NCI-H2171 (cell line): ENCODE measurements around the gene HACL1.
"Not testable (repeated sequence)": the region's sequence is repeated elsewhere in the genome, so short reads cannot be mapped to it uniquely, and the experiment has no call there.

Source experiments
- DNase-seq: peaks from one replicate; lab custom pipeline; 2025; lab: John Stamatoyannopoulos, UW

Gene HACL1

GRCh38 chr3:15629860-15630597 is 28.7 kb upstream of the HACL1 start:
- DNase-seq: no peak

GRCh38 chr3:15628967-15629366 is 27.6 kb upstream of the HACL1 start:
- DNase-seq: no peak

GRCh38 chr3:15623535-15624440 is 22.4 kb upstream of the HACL1 start:
- DNase-seq: no peak

- DNase-seq: not testable (repeated sequence)
Measured at GRCh38 chr3:15619659-15620464, 18.5 kb upstream of the HACL1 start.

- DNase-seq: no peak
Measured at GRCh38 chr3:15616053-15616452, 14.7 kb upstream of the HACL1 start.

- no peak for DNase-seq
Measured at GRCh38 chr3:15614958-15615357, 13.6 kb upstream of the HACL1 start.

GRCh38 chr3:15612001-15612400 is 10.6 kb upstream of the HACL1 start:
- no peak for DNase-seq

- DNase-seq: no peak
Measured at GRCh38 chr3:15611018-15611417, 9.6 kb upstream of the HACL1 start.

GRCh38 chr3:15610082-15610759 is 8.9 kb upstream of the HACL1 start:
- DNase-seq: no peak

- DNase-seq: no peak
Measured at GRCh38 chr3:15606434-15606891, 5.1 kb upstream of the HACL1 start.

- not testable (repeated sequence) for DNase-seq
Measured at GRCh38 chr3:15604584-15604983, 3.2 kb upstream of the HACL1 start.

- DNase-seq: not testable (repeated sequence)
Measured at GRCh38 chr3:15602816-15603215, 1.4 kb upstream of the HACL1 start.

- no peak for DNase-seq
Measured at GRCh38 chr3:15602146-15602536, 772 bp upstream of the HACL1 start.

GRCh38 chr3:15601046-15601398 is 347 bp downstream of the HACL1 start:
- DNase-seq: no peak

GRCh38 chr3:15595955-15596354 is 5.4 kb downstream of the HACL1 start:
- no peak for DNase-seq

- no peak for DNase-seq
Measured at GRCh38 chr3:15592968-15593367, 8.4 kb downstream of the HACL1 start.

GRCh38 chr3:15591928-15592327 is 9.4 kb downstream of the HACL1 start:
- DNase-seq: no peak

GRCh38 chr3:15591242-15591641 is 10.1 kb downstream of the HACL1 start:
- DNase-seq: no peak

- no peak for DNase-seq
Measured at GRCh38 chr3:15585111-15585845, 16.1 kb downstream of the HACL1 start.

GRCh38 chr3:15581471-15582394 is 19.6 kb downstream of the HACL1 start:
- no peak for DNase-seq
